ENCODE data around the gene PHF12.

Gene PHF12

GRCh38 chr17:28974451-28974850 lies 23.1 kb upstream of the PHF12 start:
- Histone ChIP-seq H3K9ac (ENCODE audit: low read length) (no peak overlapping the region), H3K9me2 (replicated peaks; ENCODE audit: insufficient read depth, low read length) (no peaks in the 10 kb centered on the region), H2AFZ (ENCODE audit: low read depth, low read length, severe bottlenecking) (no peak overlapping the region), H3K4me2 (ENCODE audit: low read depth, low read length, poor library complexity, severe bottlenecking) (no peak overlapping the region), H3K4me3 (ENCODE audit: insufficient read depth, low read length, poor library complexity, severe bottlenecking) (no peak overlapping the region), H3F3A (ENCODE audit: insufficient read depth) (no peaks in the 10 kb centered on the region), H3K36me3 (ENCODE audit: low read length) (no peaks in the 10 kb centered on the region), H3K27me3 (ENCODE audit: low read length) (no peaks in the 10 kb centered on the region), H3K27ac (ENCODE audit: low read depth, low read length) (no peak overlapping the region), H4K20me1 (ENCODE audit: low read depth, low read length) (no peaks in the 10 kb centered on the region), H3K9me3 (ENCODE audit: insufficient read depth, low read length) (no peaks in the 10 kb centered on the region), H3K79me2 (ENCODE audit: insufficient read depth, low read length) (no peaks in the 10 kb centered on the region)
- TF ChIP-seq EZH2phosphoT487 (conservative IDR thresholded peaks at IDR 0.05; ENCODE audit: low read length), result no peak
- no peak for TF ChIP-seq CTCF (IDR thresholded peaks at IDR 0.05; ENCODE audit: insufficient read depth, low read length, poor library complexity, severe bottlenecking)

GRCh38 chr17:28973425-28973824 lies 22.1 kb upstream of the PHF12 start:
- Histone ChIP-seq H3K9me2 (replicated peaks; ENCODE audit: insufficient read depth, low read length) (no peaks in the 10 kb centered on the region), H3K4me2 (ENCODE audit: low read depth, low read length, poor library complexity, severe bottlenecking) (no peak overlapping the region), H3K27me3 (ENCODE audit: low read length) (no peaks in the 10 kb centered on the region)

GRCh38 chr17:28972437-28972836 lies 21.1 kb upstream of the PHF12 start:
- Histone ChIP-seq H3F3A (ENCODE audit: insufficient read depth) (no peaks in the 10 kb centered on the region), H3K9me3 (ENCODE audit: insufficient read depth, low read length) (no peaks in the 10 kb centered on the region), H3K4me3 (ENCODE audit: insufficient read depth, low read length, poor library complexity, severe bottlenecking) (no peak overlapping the region), H3K36me3 (ENCODE audit: low read length) (no peaks in the 10 kb centered on the region), H3K27ac (ENCODE audit: low read depth, low read length) (no peak overlapping the region), H3K9me2 (replicated peaks; ENCODE audit: insufficient read depth, low read length) (no peaks in the 10 kb centered on the region), H3K4me2 (ENCODE audit: low read depth, low read length, poor library complexity, severe bottlenecking) (no peak overlapping the region), H3K27me3 (ENCODE audit: low read length) (no peaks in the 10 kb centered on the region), H3K9ac (ENCODE audit: low read length) (no peak overlapping the region), H4K20me1 (ENCODE audit: low read depth, low read length) (no peaks in the 10 kb centered on the region), H3K79me2 (ENCODE audit: insufficient read depth, low read length) (no peaks in the 10 kb centered on the region), H2AFZ (ENCODE audit: low read depth, low read length, severe bottlenecking) (no peak overlapping the region)
- TF ChIP-seq EZH2phosphoT487 (conservative IDR thresholded peaks at IDR 0.05; ENCODE audit: low read length), result no peak
- no peak for TF ChIP-seq CTCF (IDR thresholded peaks at IDR 0.05; ENCODE audit: insufficient read depth, low read length, poor library complexity, severe bottlenecking)

More at GRCh38 chr17:28973425-28973824, 22.1 kb upstream of the PHF12 start:
- Histone ChIP-seq H2AFZ (ENCODE audit: low read depth, low read length, severe bottlenecking) (no peak overlapping the region), H3K9me3 (ENCODE audit: insufficient read depth, low read length) (no peaks in the 10 kb centered on the region), H3F3A (ENCODE audit: insufficient read depth) (no peaks in the 10 kb centered on the region), H4K20me1 (ENCODE audit: low read depth, low read length) (no peaks in the 10 kb centered on the region), H3K4me3 (ENCODE audit: insufficient read depth, low read length, poor library complexity, severe bottlenecking) (no peak overlapping the region), H3K9ac (ENCODE audit: low read length) (no peak overlapping the region), H3K36me3 (ENCODE audit: low read length) (no peaks in the 10 kb centered on the region), H3K27ac (ENCODE audit: low read depth, low read length) (no peak overlapping the region), H3K79me2 (ENCODE audit: insufficient read depth, low read length) (no peaks in the 10 kb centered on the region)
- TF ChIP-seq CTCF (IDR thresholded peaks at IDR 0.05; ENCODE audit: insufficient read depth, low read length, poor library complexity, severe bottlenecking) (no peak), EZH2phosphoT487 (conservative IDR thresholded peaks at IDR 0.05; ENCODE audit: low read length) (no peak)
